Gastrocnemius medialis (tissue), 4 donors: Measurements from ENCODE around the gene PLEKHB2.

Experiments used
- CTCF ChIP-seq, 5 experiments: fragments of 450-650 bp in 3 of 5; fragments of 200-600 bp in 2 of 5; sonication (generic) in 2 of 5; IDR thresholded peaks in 4 of 5; conservative IDR thresholded peaks in 1 of 5; 1 replicate in 4 of 5; 2 replicates in 1 of 5; pipeline ENCODE4 v1.5.1; 2016 to 2019; ENCODE audit warnings: antibody characterized with exemption in 5 of 5, mild to moderate bottlenecking in 3 of 5, moderate library complexity in 3 of 5
- POLR2A ChIP-seq, 2 donors: fragments of 450-650 bp; IDR thresholded peaks; one replicate each; pipeline ENCODE4 v1.6.1; 2017; ENCODE audit warnings: antibody characterized with exemption in 2 of 2, mild to moderate bottlenecking in 2 of 2, moderate library complexity in 2 of 2

GRCh38 chr2:131120815-131121317 lies 15.7 kb downstream of the PLEKHB2 start:
- no peak for TF ChIP-seq CTCF (IDR thresholded peaks at IDR 0.05 in 4 of 5, conservative IDR thresholded peaks at IDR 0.05 in 1 of 5)
- no peak for TF ChIP-seq POLR2A (IDR thresholded peaks at IDR 0.05)
